NCI-H1105 (cell line): ENCODE data around the gene MRI1.
"Not testable (repeated sequence)": the region's sequence is repeated elsewhere in the genome, so short reads cannot be mapped to it uniquely, and the experiment has no call there.

ENCODE experiments used
- DNase-seq: peaks from one replicate; lab custom pipeline; 2025; lab: John Stamatoyannopoulos, UW

The MRI1 gene

GRCh38 chr19:13761423-13761822 lies 2.9 kb upstream of the MRI1 start:
- no peak for DNase-seq

- DNase-seq, result no peak
Measured at GRCh38 chr19:13762635-13763235, 1.6 kb upstream of the MRI1 start.

DNA sequence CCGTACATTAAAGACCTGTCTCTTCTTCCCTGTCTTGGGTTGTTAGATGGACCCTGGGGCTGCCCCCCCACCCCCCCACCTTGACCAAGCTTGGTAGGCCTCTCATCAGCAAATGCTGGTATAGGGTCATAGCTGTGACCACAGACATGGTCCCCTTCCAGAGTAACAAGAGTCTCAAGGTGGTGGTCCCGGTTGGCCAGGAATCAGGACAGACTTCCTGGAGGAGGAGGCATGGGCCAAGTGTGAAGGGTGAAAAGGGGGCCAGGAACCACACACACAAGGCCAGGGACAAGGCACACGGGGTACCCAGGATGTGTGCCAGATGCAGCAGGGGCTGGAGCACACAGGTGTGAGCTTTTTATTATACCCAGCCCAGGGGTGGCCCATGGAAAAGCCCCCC lies 1.1 kb upstream of the MRI1 start:
- no peak for DNase-seq

- no peak for DNase-seq
Measured at GRCh38 chr19:13764821-13765394, 586 bp downstream of the MRI1 start.

GRCh38 chr19:13765395-13766094 lies 1.2 kb downstream of the MRI1 start:
- no peak for DNase-seq

DNA sequence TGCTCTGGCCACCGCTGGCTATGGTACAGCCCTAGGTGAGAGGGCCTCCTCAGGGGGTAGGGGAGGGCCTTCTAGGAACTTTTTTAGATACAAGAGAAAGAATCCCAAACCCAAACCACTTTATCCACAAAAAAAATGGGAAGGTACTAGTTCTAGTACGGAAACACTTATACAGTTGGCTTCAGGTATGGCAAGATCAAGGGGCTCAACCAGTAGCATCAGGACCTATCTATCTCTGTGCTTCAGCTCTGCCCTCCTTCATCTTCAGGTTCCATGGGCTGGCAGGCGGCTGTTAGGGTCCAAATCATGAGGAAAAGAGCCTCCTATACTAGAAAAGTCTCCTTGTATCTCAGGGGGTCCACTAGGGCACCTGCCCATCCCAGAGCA lies 1.8 kb downstream of the MRI1 start:
- no peak for DNase-seq

DNA sequence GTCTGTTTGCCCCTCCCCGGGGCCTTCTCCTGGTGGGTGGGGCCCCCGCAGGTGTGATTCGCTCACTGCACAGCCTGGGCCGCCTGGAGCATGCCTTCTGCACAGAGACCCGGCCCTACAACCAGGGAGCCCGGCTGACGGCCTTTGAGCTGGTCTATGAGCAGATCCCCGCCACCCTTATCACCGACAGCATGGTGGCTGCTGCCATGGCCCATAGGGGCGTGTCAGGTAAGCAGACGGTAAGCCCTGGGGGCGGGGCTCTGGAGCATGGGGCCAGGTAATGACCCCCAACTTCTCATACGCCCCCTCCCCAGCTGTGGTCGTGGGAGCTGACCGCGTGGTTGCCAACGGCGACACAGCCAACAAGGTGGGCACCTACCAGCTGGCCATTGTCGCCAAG lies 4.2 kb downstream of the MRI1 start:
- DNase-seq, result no peak

DNA sequence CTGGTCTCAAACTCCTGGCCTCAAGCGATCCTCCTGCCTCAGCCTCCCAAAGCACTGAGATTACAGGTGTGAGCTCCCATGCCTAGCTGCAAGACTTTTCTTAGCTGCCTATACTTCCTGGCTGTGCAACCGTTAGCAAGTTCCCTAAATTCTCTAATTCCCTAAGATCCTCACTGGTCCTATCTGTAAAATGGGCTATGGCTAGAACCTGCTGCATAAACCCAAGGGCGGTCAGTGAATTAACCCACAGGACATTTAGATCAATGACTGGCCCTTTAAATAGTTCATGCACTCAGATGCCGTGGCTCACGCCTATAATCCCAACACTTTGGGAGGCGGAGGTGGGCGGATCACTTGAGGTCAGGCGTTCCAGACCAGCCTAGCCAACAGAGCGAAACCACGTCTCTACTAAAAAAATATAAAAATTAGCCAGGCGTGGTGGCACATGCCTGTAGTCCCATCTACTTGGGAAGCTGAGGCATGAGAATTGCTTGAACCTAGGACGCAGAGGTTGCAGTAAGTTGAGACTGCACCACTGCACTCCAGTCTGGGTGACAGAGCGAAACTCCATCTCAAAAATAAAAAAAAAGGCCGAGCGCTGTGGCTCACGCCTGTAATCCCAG lies 5.8 kb downstream of the MRI1 start:
- DNase-seq, result no peak

GRCh38 chr19:13774217-13775191 lies 10.2 kb downstream of the MRI1 start, which contains the start of gene C19orf53:
TSS of gene C19orf53 (plus strand) at chr19:13774456. CDS start at chr19:13774478, 22 bp downstream.
- DNase-seq, result peak; percentile 89

- no peak for DNase-seq
Measured at GRCh38 chr19:13778398-13778797, 14.1 kb downstream of the MRI1 start.

- no peak for DNase-seq
Measured at GRCh38 chr19:13778847-13779246, 14.5 kb downstream of the MRI1 start.

DNA sequence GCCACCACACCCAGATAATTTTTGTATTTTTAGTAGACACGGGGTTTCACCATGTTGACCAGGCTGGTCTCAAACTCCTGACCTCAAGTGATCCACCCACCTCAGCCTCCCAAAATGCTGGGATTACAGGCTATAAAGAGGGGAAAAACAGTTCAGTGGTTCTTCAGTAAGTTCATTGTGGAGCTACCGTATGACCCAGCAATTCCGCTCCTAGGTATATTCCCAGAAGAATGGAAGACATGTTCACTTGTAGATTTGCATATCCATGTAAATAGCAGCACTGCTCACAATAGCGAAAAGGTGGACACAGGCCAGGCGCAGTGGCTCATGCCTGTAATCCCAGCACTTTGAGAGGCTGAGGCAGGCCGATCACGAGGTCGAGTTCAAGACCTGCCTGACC lies 15.5 kb downstream of the MRI1 start:
- DNase-seq, result not testable (repeated sequence)

DNA sequence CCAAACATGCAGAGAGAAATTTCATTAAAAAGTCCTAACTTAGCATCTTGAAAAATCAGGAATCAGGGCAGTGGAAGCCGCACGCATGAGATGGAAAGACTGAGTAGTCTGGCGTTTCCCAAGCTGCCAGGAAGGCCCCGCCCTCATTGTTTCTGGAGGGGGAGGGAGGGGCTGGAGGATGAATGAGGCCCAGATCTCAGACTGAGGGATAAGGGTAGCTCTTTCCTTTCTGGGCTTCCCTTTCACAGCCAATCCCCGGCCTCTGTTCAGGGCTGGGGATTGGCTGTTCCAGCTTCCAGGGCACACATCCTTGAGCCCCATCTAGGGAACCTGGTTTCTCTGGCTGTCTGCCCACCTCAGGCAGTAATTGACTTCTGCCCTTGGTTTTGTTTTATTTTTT lies 17.2 kb downstream of the MRI1 start:
- peak; percentile 81 for DNase-seq

- DNase-seq, result no peak
Measured at GRCh38 chr19:13782537-13782936, 18.2 kb downstream of the MRI1 start.

GRCh38 chr19:13783565-13784500 lies 19.5 kb downstream of the MRI1 start:
- DNase-seq, result no peak

GRCh38 chr19:13784731-13785452 lies 20.6 kb downstream of the MRI1 start:
- DNase-seq, result peak; percentile 23

DNA sequence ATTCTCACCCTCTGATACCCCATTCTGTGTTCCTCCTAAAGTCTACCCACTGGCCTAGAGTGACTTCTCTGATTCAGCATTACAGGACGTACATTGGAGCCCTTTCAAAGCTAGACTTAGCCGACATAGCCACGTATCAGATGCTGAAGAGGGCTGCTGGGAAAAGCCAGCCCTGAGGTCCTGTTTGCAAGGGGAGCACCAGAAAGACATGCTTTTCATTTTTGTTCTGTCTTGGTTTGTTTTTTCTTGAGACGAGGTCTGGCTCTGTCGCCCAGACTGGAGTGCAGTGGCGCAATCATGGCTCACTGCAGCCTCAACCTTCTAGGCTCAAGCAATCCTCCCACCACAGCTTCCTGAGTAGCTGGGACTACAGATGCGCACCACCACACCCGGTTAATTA lies 24.7 kb downstream of the MRI1 start:
- no peak for DNase-seq

DNA sequence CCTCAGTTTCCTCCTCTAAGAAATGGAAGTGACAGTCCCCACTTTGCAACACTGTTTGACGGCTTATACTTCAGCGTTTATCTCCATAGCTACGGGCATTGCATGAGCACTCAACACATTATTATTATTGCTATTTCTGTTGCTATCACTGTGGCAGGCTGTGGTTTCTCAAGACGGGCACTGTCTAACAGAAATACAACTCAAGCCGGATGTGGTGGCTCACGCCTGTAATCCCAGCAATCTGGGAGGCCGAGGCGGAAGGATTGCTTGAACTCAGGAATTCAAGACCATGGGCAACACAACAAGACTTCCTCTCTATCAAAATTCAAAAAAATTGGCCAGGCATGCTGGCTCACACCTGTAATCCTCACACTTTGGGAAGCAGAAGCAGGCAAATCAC lies 26.0 kb downstream of the MRI1 start:
- no peak for DNase-seq

GRCh38 chr19:13793317-13793716 lies 29.0 kb downstream of the MRI1 start:
- not testable (repeated sequence) for DNase-seq

- no peak for DNase-seq
Measured at GRCh38 chr19:13794398-13794756, 30.1 kb downstream of the MRI1 start.
